SK-N-MC (cell line): ENCODE measurements around the gene TIMM50.

Source experiments
- DNase-seq: peaks from one replicate; pipeline ENCODE4 v3.0.0-alpha.2; 2011; ENCODE audit warnings: low read depth, low spot score
- H3K27ac ChIP-seq: fragments of 200-600 bp; sonication (generic); 2 replicates; pipeline ENCODE4 v1.5.1; 2016; ENCODE audit warnings: mixed run types
- H3K36me3 ChIP-seq: fragments of 200-600 bp; sonication (generic); 2 replicates; pipeline ENCODE4 v1.6.1; 2017; ENCODE audit warnings: antibody characterized with exemption, low read length, mixed read lengths; ENCODE audit not compliant: insufficient read depth
- H3K4me3 ChIP-seq: fragments of 200-600 bp; sonication (generic); 2 replicates; pipeline ENCODE4 v1.5.1; 2016
- H3K9ac ChIP-seq: fragments of 200-600 bp; sonication (generic); 2 replicates; pipeline ENCODE4 v1.8.0; 2017; ENCODE audit warnings: mixed run types, mixed read lengths; ENCODE audit not compliant: insufficient read length
- H3K9me3 ChIP-seq: fragments of 200-600 bp; sonication (generic); 2 replicates; pipeline ENCODE4 v1.6.1; 2017; ENCODE audit warnings: low read depth, mild to moderate bottlenecking, antibody characterized with exemption, low read length, moderate library complexity, mixed read lengths
- EZH2 ChIP-seq: fragments of 200-600 bp; sonication (generic); IDR thresholded peaks from one replicate; pipeline ENCODE4 v1.6.1; 2017; ENCODE audit warnings: antibody characterized with exemption
- FOXP2 ChIP-seq: optimal IDR thresholded peaks from 2 replicates; pipeline ENCODE3; 2011; ENCODE audit warnings: mild to moderate bottlenecking, moderate library complexity; ENCODE audit not compliant: insufficient read depth; ENCODE audit errors: extremely low read length, control extremely low read depth
- POLR2AphosphoS5 ChIP-seq: IDR thresholded peaks from 2 replicates; pipeline ENCODE4 v1.6.1; 2012; ENCODE audit warnings: mild to moderate bottlenecking, low read depth, low read length, borderline replicate concordance

The TIMM50 gene

DNA sequence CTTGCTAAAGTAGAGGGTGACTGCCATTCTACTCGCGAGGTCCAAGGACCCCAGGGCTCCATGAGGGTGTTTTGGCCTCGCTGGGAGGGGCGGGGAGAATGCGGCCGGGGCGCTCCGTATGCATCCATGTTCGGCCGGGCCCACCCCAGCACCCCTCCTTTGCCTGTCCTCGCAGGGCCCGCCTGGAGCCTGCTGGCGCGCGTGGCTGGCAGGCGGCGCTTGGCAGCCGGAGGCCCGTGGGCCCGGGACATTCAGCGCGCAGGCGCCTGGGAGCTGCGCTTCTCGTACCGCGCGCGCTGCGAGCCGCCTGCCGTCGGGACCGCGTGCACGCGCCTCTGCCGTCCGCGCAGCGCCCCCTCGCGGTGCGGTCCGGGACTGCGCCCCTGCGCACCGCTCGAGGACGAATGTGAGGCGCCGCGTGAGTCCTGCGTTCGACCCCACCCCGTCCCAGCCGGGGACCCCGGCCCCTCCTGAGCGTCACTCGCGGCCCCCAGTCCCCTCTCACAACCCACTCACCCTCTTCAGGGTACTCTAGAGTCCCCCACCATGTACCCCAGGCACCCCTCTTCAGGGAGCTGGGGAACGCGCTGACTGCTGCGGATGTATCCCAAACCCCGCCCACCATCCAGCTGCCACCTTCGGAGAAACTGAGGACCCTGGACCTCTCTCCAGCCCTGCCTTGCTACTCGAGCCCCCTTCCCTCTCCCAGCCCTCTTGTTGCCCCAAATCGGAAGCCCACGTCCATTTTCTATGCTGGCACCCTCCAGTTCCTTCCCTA is 22.2 kb downstream of the TIMM50 start:
- H3K9ac ChIP-seq, result no peak overlapping the region
- no peaks in the 10 kb centered on the region for H3K36me3 ChIP-seq
- TF ChIP-seq FOXP2 (no peak), POLR2AphosphoS5 (no peak), EZH2 (no peak)
- no peak overlapping the region for H3K27ac ChIP-seq
- peak overlapping the region; percentile 55 for H3K4me3 ChIP-seq
- DNase-seq, result no peak
- no peaks in the 10 kb centered on the region for H3K9me3 ChIP-seq

DNA sequence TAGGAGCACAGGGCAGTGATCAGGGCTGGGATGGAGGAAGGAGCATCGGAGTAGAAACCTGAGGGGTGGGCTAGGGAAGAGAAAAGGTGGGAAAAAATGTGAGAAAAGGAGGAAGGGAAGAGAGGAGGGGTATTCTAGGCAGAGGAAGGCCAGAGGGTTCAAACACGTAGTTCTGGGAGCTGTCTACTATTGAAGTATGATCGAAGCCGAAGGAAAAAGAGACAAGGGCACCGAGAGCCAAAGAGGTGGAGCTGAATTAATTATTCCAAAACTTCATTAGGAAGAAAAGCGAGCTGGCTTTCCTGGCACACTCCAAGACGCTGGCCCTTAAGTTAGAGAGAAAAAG is 25.9 kb downstream of the TIMM50 start:
- H3K36me3 ChIP-seq, result no peaks in the 10 kb centered on the region
- no peaks in the 10 kb centered on the region for H3K9me3 ChIP-seq
- no peak overlapping the region for H3K27ac ChIP-seq
- H3K9ac ChIP-seq, result no peak overlapping the region
- H3K4me3 ChIP-seq, result peak overlapping the region; percentile 86
- no peak for TF ChIP-seq FOXP2
- TF ChIP-seq POLR2AphosphoS5, result no peak
- no peak for TF ChIP-seq EZH2
- no peak for DNase-seq

DNA sequence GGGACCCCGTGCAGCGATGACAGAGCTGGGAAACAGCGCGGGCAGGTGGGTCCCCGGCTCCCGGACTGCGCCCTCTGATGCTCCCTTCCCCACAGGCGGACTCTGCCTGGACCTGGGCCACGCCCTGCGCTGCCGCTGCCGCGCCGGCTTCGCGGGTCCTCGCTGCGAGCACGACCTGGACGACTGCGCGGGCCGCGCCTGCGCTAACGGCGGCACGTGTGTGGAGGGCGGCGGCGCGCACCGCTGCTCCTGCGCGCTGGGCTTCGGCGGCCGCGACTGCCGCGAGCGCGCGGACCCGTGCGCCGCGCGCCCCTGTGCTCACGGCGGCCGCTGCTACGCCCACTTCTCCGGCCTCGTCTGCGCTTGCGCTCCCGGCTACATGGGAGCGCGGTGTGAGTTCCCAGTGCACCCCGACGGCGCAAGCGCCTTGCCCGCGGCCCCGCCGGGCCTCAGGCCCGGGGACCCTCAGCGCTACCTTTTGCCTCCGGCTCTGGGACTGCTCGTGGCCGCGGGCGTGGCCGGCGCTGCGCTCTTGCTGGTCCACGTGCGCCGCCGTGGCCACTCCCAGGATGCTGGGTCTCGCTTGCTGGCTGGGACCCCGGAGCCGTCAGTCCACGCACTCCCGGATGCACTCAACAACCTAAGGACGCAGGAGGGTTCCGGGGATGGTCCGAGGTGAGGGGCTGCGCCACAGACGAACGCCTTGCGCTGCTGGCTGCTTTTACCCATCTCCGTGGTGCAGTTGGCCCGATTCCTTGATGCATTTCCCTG is 26.5 kb downstream of the TIMM50 start:
- Histone ChIP-seq H3K9ac (peak overlapping the region; percentile 23), H3K9me3 (no peaks in the 10 kb centered on the region), H3K27ac (no peak overlapping the region), H3K36me3 (no peaks in the 10 kb centered on the region), H3K4me3 (peak overlapping the region; percentile 86)
- TF ChIP-seq EZH2, result no peak
- TF ChIP-seq POLR2AphosphoS5, result peak; percentile 50; the same call in 1 of the 2 replicates
- TF ChIP-seq FOXP2, result no peak
- no peak for DNase-seq

DNA sequence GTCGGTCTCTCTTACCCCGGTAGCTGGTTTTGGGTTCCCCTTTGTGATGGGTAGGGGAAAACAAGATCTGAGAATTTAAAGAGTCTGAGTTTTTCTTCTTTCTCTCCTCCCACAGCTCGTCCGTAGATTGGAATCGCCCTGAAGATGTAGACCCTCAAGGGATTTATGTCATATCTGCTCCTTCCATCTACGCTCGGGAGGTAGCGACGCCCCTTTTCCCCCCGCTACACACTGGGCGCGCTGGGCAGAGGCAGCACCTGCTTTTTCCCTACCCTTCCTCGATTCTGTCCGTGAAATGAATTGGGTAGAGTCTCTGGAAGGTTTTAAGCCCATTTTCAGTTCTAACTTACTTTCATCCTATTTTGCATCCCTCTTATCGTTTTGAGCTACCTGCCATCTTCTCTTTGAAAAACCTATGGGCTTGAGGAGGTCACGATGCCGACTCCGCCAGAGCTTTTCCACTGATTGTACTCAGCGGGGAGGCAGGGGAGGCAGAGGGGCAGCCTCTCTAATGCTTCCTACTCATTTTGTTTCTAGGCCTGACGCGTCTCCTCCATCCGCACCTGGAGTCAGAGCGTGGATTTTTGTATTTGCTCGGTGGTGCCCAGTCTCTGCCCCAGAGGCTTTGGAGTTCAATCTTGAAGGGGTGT is 27.2 kb downstream of the TIMM50 start:
- TF ChIP-seq EZH2 (no peak), POLR2AphosphoS5 (no peak), FOXP2 (no peak)
- Histone ChIP-seq H3K9me3 (no peaks in the 10 kb centered on the region), H3K4me3 (peak overlapping the region; percentile 86), H3K9ac (peak overlapping the region; percentile 23), H3K27ac (no peak overlapping the region), H3K36me3 (no peaks in the 10 kb centered on the region)
- no peak for DNase-seq

DNA sequence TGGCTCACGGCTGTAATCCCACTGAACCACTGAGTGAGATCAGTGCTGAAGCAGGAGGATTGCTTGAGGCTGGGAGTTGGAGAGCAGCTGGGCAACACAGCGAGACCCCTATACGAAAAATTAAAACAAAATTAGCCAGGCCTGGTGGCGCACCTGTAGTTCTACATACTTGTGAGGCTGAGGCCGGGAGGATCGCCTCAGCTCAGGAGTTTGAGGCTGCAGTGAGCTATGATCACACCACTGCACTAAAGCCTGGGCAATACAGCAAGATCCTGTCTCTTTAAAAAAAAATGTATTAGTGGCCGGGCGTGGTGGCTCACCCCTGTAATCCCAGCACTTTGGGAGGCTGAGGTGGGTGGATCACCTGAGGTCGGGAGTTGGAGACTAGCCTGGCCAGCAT is 28.0 kb downstream of the TIMM50 start:
- H3K4me3 ChIP-seq, result no peak overlapping the region
- H3K9me3 ChIP-seq, result no peaks in the 10 kb centered on the region
- no peak overlapping the region for H3K27ac ChIP-seq
- no peak for DNase-seq
- TF ChIP-seq EZH2 (no peak), FOXP2 (no peak), POLR2AphosphoS5 (no peak)
- H3K9ac ChIP-seq, result no peak overlapping the region
- H3K36me3 ChIP-seq, result no peaks in the 10 kb centered on the region

DNA sequence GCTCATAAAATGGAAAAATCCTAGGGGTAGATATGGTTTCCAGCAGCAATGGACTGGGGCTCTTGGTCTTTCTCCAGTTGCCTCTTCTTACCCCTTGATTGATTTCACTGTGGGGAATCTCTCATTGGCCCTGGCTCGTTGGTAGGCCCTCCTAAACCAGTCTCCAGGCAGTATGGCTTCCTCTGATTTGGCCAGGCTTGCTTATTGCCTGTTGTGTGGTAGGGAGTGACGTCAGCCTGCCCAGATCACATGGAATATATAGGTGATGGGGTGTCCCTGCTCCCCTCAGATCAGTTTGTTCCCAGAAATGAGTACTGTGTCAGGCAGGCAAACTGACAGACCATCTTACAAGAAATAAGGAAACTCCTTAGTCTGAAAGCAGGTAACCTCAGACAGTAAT is 28.6 kb downstream of the TIMM50 start:
- no peak for TF ChIP-seq FOXP2
- TF ChIP-seq POLR2AphosphoS5, result no peak
- TF ChIP-seq EZH2, result no peak

DNA sequence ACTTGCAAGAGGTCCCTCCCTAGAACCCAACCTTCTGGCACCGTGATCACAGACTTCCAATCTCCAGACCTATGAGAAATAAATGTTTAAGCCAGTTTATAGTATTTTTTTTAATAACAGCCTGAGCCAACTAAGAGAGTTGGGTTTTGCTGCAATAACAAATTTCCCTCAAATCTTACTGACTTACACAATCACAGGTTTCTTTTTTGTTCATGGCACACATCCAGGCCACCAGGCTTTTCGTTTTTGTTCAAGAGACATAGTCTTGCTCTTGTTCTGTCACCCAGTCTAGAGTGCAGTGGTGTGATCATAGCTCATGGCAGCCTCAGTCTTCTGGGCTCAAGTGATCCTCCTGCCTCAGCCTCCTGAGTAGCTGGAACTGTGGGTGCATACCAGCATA is 32.4 kb downstream of the TIMM50 start:
- no peak overlapping the region for H3K4me3 ChIP-seq
- no peaks in the 10 kb centered on the region for H3K36me3 ChIP-seq
- no peak overlapping the region for H3K27ac ChIP-seq
- TF ChIP-seq EZH2, result no peak
- no peak for TF ChIP-seq FOXP2
- no peak for TF ChIP-seq POLR2AphosphoS5
- H3K9ac ChIP-seq, result no peak overlapping the region
- DNase-seq, result no peak
- no peaks in the 10 kb centered on the region for H3K9me3 ChIP-seq

More for the DNA sequence above, 28.6 kb downstream of the TIMM50 start:
- no peak overlapping the region for H3K4me3 ChIP-seq
- no peak overlapping the region for H3K9ac ChIP-seq
- no peak overlapping the region for H3K27ac ChIP-seq
- H3K36me3 ChIP-seq, result no peaks in the 10 kb centered on the region
- H3K9me3 ChIP-seq, result no peaks in the 10 kb centered on the region
- DNase-seq, result no peak

DNA sequence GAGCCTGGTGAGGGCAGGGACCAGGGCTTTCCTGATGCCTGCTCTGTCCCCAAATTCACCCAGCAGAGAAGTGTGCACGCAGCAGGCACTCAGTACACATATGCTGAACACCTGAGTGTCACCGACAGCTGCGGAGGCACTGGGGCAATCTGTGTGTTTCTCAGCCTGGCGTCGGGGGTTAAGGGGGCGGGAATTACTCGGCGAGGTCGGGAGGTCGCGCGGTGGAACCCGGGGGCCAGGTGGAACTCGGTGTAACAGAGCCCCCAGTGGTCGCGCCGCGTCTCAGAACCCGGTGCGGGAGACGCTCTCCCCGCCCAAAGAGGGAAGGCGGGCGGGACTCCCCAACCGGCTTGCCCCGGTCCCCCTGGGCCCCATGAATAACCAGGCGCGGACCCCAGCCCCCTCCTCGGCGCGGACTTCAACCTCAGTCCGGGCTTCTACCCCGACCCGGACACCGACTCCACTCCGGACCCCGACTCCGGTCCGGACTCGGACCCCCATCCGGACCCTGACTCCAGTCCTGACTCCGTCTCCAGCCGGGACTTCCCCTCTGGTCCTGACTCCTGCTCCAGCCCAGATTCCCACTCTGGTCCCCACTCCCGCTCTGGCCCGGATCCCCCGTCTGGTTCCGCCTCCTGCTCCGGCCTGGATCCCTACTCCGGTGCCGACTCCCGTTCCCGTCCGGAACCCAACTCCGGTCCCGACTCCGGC is 34.4 kb downstream of the TIMM50 start, which contains the start of gene SELENOV:
Gene SELENOV, plus strand, starts transcription at position 300 of the 711 bp plus-strand sequence. Its CDS starts 74 bp downstream, at position 374.
- no peak for TF ChIP-seq FOXP2
- TF ChIP-seq EZH2, result no peak
- TF ChIP-seq POLR2AphosphoS5, result no peak
- H3K27ac ChIP-seq, result no peak within 1 kb of the TSS
- H3K4me3 ChIP-seq, result peak within 1 kb of the TSS; percentile 55
- no peak within 1 kb of the TSS for H3K9ac ChIP-seq
- H3K9me3 ChIP-seq, result no peaks in the 10 kb centered on the region
- DNase-seq, result no peak
- H3K36me3 ChIP-seq, result no peaks in the 10 kb centered on the region
